NCI-H446 (cell line): ENCODE measurements around the gene UPF1.
"Not testable (repeated sequence)": the region's sequence is repeated elsewhere in the genome, so short reads cannot be mapped to it uniquely, and the experiment has no call there.

Source experiments
- DNase-seq, 2 experiments: peaks; one replicate each; lab custom pipeline; 2025; lab: John Stamatoyannopoulos, UW

Gene UPF1

DNA sequence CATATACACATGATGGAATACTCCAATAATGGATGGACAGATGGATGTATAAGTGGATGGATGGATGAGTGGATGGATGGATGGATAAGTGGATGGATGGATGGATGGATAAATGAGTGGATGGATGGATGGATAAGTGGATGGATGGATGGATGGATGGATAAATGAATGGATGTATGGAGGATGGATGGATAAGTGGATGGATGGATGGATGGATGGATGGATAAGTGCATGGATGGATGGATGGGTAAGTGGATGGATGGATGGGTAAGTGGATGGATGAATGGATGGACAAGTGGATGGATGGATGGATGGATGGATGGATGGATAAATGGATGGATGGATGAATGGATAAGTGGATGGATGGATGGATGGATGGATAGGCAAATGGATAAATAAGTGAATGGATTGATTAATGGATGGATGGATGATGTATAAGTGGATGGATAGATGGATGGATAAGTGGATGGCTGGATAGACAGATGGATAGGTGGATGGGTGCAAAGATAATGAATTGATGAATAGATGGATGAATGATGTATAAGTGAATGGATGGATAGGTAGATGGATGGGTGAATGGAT lies 32.3 kb upstream of the UPF1 start:
- DNase-seq, result no peak

DNA sequence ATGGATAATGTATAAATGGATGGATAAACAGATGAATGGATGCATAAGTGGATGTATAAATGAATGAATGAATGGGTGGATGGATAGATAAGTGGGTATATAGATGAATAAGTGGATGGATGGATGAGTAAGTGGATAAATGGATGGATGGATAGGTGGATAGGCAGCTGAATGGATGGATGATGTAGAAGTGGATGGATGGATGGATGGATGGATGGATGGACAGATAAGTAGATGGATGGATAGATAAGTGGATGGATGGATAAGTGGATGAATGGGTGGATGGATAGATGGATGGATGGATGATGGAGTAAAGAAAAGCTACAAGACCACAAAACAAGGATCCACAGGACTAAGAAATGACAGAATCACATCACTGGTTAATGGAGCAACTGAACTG lies 31.7 kb upstream of the UPF1 start:
- DNase-seq, result no peak

- DNase-seq, result no peak
These were observed 31.1 kb upstream of the UPF1 start for GRCh38 chr19:18800636-18801035.

DNA sequence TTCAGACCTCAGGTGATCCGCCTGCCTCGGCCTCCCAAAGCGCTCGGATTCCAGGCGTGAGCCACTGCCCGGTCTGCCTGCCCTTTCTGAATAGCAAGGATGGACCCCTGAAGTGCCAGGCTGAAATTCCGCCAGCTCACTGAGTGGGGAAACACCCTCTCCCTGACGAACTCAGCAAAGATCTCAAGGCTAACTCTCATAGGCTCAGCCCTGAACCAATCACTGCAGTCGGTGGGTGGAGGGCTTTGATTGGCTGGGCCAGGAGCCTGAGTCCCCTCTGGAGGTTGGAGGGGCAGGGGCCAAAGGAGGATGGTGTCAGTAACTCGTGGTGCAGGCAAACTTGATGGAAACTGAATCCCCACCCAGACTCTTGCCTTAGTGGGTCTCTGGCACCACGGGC lies 29.4 kb upstream of the UPF1 start:
- DNase-seq, result peak in 1 of 2 experiments; percentile 25

DNA sequence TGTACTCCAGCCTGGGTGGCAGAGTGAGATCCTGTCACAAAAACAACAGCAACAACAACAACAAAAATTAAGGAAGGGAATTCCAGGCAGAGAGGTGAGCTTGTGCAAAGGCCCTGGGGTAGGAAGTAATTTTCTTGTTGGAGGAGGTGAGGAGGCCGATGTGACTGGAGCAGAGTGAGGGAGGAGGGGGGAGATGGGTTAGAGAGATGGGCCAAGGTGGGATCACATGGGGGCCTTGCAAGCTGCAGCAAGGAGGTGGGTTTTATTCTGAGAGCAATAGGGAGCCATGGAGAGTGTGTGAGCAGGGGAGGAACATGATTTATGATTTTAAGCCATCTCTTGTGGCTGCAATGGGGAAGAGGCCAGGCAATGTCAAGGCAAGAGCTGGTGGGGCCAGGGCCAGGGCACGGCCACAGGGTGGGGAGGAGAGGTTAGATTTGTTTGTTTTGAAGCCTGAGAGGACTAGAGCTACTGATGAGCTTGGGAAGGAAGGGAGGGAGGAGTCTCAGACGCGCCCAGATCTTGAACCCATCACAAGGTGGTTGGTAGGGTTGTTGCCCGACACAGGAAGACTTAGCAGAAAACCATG lies 28.1 kb upstream of the UPF1 start:
- DNase-seq, result no peak

- DNase-seq, result no peak
These were observed 27.6 kb upstream of the UPF1 start for GRCh38 chr19:18804139-18804601.

DNA sequence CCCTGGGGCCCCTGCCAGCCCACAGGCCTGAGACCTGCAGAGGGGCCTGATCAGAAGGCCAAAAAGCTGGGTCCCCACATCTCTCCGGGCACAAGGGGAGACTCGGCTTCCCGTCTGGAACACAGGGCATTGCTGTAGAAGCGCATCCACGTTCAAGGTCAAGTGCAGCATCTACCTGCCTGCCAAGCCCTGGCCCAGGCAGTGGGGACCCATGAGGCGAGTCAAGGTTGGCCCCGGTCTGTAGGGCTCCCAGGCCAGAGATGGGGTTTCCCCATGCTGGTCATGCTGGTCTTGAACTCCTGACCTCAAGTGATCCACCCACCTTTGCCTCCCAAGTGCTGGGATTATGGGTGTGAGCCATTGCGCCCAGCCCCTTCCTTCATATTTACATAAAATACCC lies 27.1 kb upstream of the UPF1 start:
- no peak for DNase-seq

GRCh38 chr19:18807861-18808331 lies 23.9 kb upstream of the UPF1 start:
- no peak for DNase-seq

GRCh38 chr19:18809149-18809868 lies 22.4 kb upstream of the UPF1 start:
- no peak for DNase-seq

- not testable (repeated sequence) for DNase-seq
These were observed 20.1 kb upstream of the UPF1 start for GRCh38 chr19:18811638-18812037.

DNA sequence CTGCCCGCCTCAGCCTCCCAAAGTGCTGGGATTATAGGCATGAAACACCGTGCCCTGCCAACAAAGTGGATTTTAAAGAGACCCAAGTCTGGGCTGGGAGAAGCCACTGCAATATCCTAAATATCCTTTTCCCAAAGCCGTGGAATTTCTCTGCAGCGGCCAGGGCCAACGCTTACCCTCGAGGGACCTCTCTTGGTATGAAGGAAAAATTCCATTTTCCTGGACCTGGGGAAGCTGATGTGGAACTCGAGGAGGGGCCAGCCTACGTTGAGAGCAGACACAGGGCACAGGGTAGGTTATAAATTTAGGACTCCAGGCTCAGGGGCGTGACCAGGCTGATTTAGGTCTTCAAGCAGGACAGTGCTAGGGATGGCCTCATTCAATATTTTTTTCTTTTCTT lies 17.7 kb upstream of the UPF1 start:
- no peak for DNase-seq

- no peak for DNase-seq
These were observed 16.1 kb upstream of the UPF1 start for GRCh38 chr19:18815673-18816072.

GRCh38 chr19:18816645-18817044 lies 15.1 kb upstream of the UPF1 start:
- not testable (repeated sequence) for DNase-seq

DNA sequence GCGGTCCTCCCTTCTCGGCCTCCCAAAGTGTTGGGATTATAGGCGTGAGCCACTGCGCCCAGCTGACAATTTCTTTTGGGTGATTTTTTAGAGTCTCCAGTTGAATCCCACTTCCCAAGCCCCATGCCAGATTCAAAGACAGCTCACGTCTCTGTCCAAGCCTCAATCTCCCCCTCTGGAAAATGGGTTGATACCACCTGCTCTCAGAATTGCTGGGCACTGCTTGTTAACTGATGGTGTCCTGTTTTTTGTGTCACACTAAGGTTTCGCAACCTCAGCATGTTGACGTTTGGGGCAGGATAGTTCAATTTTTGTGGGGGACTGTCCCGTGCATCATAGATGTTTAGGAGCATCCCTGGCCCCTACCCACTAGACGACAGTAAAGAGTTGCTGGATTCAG lies 14.2 kb upstream of the UPF1 start:
- DNase-seq, result no peak

DNA sequence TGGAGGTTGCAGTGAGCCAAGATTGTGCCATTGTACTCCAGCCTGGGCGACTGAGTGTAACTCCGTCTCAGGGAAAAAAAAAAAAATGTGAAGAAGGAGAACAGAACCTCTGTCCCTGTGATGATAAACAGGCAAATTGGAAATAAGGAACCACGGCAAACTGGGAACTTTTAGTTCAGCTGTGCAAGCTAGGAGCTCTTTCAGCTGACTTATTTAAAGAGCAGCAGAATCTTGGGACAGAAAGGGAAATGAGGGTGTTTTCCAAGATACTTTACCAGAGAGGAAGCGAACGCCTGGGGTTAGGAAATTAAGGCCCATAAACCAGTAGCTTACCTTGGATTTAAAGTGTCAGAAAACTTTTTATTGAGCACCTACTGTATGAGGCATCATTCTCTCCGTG lies 3.0 kb upstream of the UPF1 start:
- no peak for DNase-seq

- DNase-seq, result no peak
These were observed 1.3 kb upstream of the UPF1 start for GRCh38 chr19:18830488-18830887.

DNA sequence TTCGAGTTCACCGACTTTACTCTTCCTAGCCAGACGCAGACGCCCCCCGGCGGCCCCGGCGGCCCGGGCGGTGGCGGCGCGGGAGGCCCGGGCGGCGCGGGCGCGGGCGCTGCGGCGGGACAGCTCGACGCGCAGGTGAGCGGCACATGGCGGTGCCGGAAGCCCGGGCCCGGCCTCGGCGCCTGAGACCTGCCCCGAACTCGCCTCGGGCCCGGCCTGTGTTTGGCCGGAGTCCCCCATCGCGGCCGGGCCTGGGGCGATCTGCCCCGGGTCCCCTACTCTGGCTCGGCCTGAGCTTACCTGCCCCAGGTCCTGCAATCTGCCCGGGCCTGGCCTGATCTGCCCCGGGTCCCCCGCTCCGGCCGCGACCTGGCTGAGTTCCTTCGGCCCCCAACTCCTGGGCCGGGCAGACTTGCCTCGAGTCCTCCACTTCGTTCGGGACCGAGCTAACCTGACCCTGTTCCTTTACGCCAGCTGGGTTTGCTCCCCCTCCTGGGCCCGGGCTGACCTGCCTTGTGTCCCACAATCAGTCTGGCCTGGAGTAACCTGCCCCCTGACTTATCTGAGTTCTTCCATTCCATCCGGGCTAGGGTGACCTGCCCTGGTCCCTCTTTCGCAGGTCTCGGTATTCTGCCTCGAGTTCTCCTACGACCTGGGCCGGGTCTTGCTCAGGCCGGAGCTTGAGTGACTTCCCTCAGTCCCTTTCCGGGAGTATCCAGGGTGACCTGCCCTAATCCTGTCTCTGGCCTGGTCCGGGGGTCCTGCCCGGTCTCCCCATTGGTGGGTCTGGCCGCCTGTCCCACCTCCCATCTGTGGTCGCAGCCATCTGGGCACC lies 764 bp downstream of the UPF1 start:
- no peak for DNase-seq

- DNase-seq, result no peak
These were observed 1.4 kb downstream of the UPF1 start for GRCh38 chr19:18833141-18833476.

- no peak for DNase-seq
These were observed 2.3 kb downstream of the UPF1 start for GRCh38 chr19:18833849-18834643.

- DNase-seq, result no peak
These were observed 2.9 kb downstream of the UPF1 start for GRCh38 chr19:18834644-18834984.

DNA sequence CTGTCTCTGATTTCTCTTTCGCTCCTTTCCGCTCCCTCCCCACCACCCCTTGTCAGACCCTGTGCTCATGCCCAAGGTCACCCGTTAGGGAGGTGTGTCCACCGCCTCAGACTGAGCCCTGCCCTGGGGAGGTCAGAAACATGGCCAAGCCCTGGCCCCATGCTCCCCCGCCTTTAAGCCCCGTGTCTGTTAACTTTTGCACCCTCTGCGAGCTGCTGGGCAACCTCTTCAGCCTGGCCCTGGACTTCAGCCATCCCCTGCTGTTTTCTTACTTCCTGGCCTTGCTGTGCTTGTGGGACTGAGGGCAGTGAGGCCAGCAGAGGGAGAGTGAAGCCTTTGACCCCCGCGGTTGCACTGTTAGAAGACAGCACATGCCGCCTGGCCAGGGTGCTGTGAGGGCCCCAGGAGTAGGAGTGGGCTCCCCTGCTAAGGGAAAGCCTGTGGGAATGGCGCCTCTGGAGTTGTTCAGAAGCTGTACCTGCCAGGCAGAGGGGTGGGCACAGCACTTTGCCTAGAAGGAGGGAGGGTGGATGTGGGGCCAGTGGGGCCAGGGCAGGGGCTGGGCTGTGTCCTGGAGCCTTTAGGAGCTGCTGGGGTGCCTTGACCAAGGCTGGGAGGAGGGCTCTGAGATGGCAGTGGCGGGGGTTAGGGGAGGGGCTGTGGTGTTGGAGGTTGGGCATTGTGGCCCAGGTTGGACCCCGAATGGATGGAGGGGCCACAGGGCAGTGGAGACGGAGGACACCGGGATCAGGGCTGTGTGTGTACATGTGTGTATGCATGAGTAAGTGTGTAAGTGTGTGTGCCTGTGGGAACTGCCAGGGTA lies 7.9 kb downstream of the UPF1 start:
- no peak for DNase-seq
